Activated T-cell treated with anti-CD3 and anti-CD28 coated beads, Interleukin-2, amount 50 U/mL, for 24 hours (primary cell): ENCODE measurements around the gene KMT2C.

Source experiments
- DNase-seq: peaks from one replicate; pipeline ENCODE4 v3.0.0-alpha.2; 2020
- H3K27ac Mint-ChIP-seq: 2 replicates; pipeline ENCODE4 v1.8.0; 2020; ENCODE audit warnings: mild to moderate bottlenecking, mixed read lengths
- H3K27me3 Mint-ChIP-seq: 2 replicates; pipeline ENCODE4 v1.8.0; 2020; ENCODE audit warnings: mixed read lengths
- H3K36me3 Mint-ChIP-seq: 2 replicates; pipeline ENCODE4 v1.8.0; 2020; ENCODE audit warnings: low read depth, mixed read lengths
- H3K4me1 Mint-ChIP-seq: 2 replicates; pipeline ENCODE4 v1.8.0; 2020; ENCODE audit warnings: low read depth, mixed read lengths
- H3K4me3 Mint-ChIP-seq: 2 replicates; pipeline ENCODE4 v1.8.0; 2020; ENCODE audit warnings: mild to moderate bottlenecking, moderate library complexity, mixed read lengths
- H3K9me3 Mint-ChIP-seq: 2 replicates; pipeline ENCODE4 v1.8.0; 2020; ENCODE audit warnings: mixed read lengths

KMT2C gene

GRCh38 chr7:152140067-152140466 lies 295.7 kb downstream of the KMT2C start:
- Mint-ChIP-seq H3K9me3 (no peaks in the 10 kb centered on the region), H3K27ac (peak overlapping the region; percentile 31), H3K4me1 (peaks cover 27% of the 10 kb centered on the region), H3K27me3 (no peaks in the 10 kb centered on the region), H3K4me3 (no peak overlapping the region), H3K36me3 (peaks cover 88% of the 10 kb centered on the region)
- no peak for DNase-seq

- DNase-seq: no peak
- H3K36me3 Mint-ChIP-seq: peaks cover 86% of the 10 kb centered on the region
- no peaks in the 10 kb centered on the region for H3K9me3 Mint-ChIP-seq
- peaks cover 2% of the 10 kb centered on the region for H3K4me1 Mint-ChIP-seq
- no peaks in the 10 kb centered on the region for H3K27me3 Mint-ChIP-seq
- H3K4me3 Mint-ChIP-seq: no peak overlapping the region
- H3K27ac Mint-ChIP-seq: no peak overlapping the region
Observed at GRCh38 chr7:152137476-152138025, 298.3 kb downstream of the KMT2C start.

GRCh38 chr7:152136686-152137085 lies 299.1 kb downstream of the KMT2C start:
- Mint-ChIP-seq H3K27ac (peak overlapping the region; percentile 1), H3K27me3 (no peaks in the 10 kb centered on the region), H3K4me3 (no peak overlapping the region), H3K36me3 (peaks cover 86% of the 10 kb centered on the region), H3K9me3 (no peaks in the 10 kb centered on the region), H3K4me1 (no peaks in the 10 kb centered on the region)
- DNase-seq: no peak

GRCh38 chr7:152133804-152134203 lies 302.0 kb downstream of the KMT2C start:
- no peak overlapping the region for H3K4me3 Mint-ChIP-seq
- no peak for DNase-seq
- H3K27me3 Mint-ChIP-seq: no peaks in the 10 kb centered on the region
- no peaks in the 10 kb centered on the region for H3K9me3 Mint-ChIP-seq
- H3K27ac Mint-ChIP-seq: peak overlapping the region; percentile 74
- peaks cover 82% of the 10 kb centered on the region for H3K36me3 Mint-ChIP-seq
- H3K4me1 Mint-ChIP-seq: no peaks in the 10 kb centered on the region

- Mint-ChIP-seq H3K36me3 (peaks cover 82% of the 10 kb centered on the region), H3K9me3 (no peaks in the 10 kb centered on the region), H3K4me1 (no peaks in the 10 kb centered on the region), H3K27ac (no peak overlapping the region), H3K4me3 (no peak overlapping the region), H3K27me3 (no peaks in the 10 kb centered on the region)
- no peak for DNase-seq
Observed at GRCh38 chr7:152132812-152133211, 303.0 kb downstream of the KMT2C start.

GRCh38 chr7:152131981-152132494 lies 303.8 kb downstream of the KMT2C start:
- no peak for DNase-seq
- Mint-ChIP-seq H3K27ac (no peak overlapping the region), H3K9me3 (no peaks in the 10 kb centered on the region), H3K27me3 (no peaks in the 10 kb centered on the region), H3K36me3 (peaks cover 80% of the 10 kb centered on the region), H3K4me1 (no peaks in the 10 kb centered on the region), H3K4me3 (no peak overlapping the region)

GRCh38 chr7:152130658-152131590 lies 304.9 kb downstream of the KMT2C start:
- DNase-seq: no peak
- H3K36me3 Mint-ChIP-seq: peaks cover 79% of the 10 kb centered on the region
- H3K27me3 Mint-ChIP-seq: no peaks in the 10 kb centered on the region
- peak overlapping the region; percentile 54 for H3K27ac Mint-ChIP-seq
- no peaks in the 10 kb centered on the region for H3K4me1 Mint-ChIP-seq
- H3K9me3 Mint-ChIP-seq: no peaks in the 10 kb centered on the region
- no peak overlapping the region for H3K4me3 Mint-ChIP-seq

- Mint-ChIP-seq H3K9me3 (peaks cover 5% of the 10 kb centered on the region), H3K27ac (no peak overlapping the region), H3K36me3 (peaks cover 89% of the 10 kb centered on the region), H3K4me1 (no peaks in the 10 kb centered on the region), H3K4me3 (no peak overlapping the region), H3K27me3 (no peaks in the 10 kb centered on the region)
- no peak for DNase-seq
Observed at GRCh38 chr7:152129682-152130081, 306.1 kb downstream of the KMT2C start.

- H3K4me1 Mint-ChIP-seq: no peaks in the 10 kb centered on the region
- peaks cover 13% of the 10 kb centered on the region for H3K9me3 Mint-ChIP-seq
- peaks cover 91% of the 10 kb centered on the region for H3K36me3 Mint-ChIP-seq
- H3K27ac Mint-ChIP-seq: peak overlapping the region; percentile 50
- H3K27me3 Mint-ChIP-seq: no peaks in the 10 kb centered on the region
- DNase-seq: no peak
- H3K4me3 Mint-ChIP-seq: no peak overlapping the region
Observed at GRCh38 chr7:152128741-152129461, 306.9 kb downstream of the KMT2C start.

GRCh38 chr7:152128252-152128651 lies 307.6 kb downstream of the KMT2C start:
- H3K9me3 Mint-ChIP-seq: peaks cover 14% of the 10 kb centered on the region

GRCh38 chr7:152127229-152127628 lies 308.6 kb downstream of the KMT2C start:
- no peak overlapping the region for H3K27ac Mint-ChIP-seq
- H3K4me1 Mint-ChIP-seq: peaks cover 7% of the 10 kb centered on the region
- peaks cover 91% of the 10 kb centered on the region for H3K36me3 Mint-ChIP-seq
- no peaks in the 10 kb centered on the region for H3K27me3 Mint-ChIP-seq
- DNase-seq: no peak
- peaks cover 14% of the 10 kb centered on the region for H3K9me3 Mint-ChIP-seq
- H3K4me3 Mint-ChIP-seq: no peak overlapping the region

More at GRCh38 chr7:152128252-152128651, 307.6 kb downstream of the KMT2C start:
- Mint-ChIP-seq H3K36me3 (peaks cover 91% of the 10 kb centered on the region), H3K27me3 (no peaks in the 10 kb centered on the region), H3K27ac (no peak overlapping the region), H3K4me3 (no peak overlapping the region), H3K4me1 (no peaks in the 10 kb centered on the region)
- DNase-seq: no peak

GRCh38 chr7:152126741-152127140 lies 309.1 kb downstream of the KMT2C start:
- no peaks in the 10 kb centered on the region for H3K27me3 Mint-ChIP-seq
- H3K4me1 Mint-ChIP-seq: peaks cover 9% of the 10 kb centered on the region
- no peak overlapping the region for H3K4me3 Mint-ChIP-seq
- DNase-seq: no peak
- H3K36me3 Mint-ChIP-seq: peaks cover 91% of the 10 kb centered on the region
- peaks cover 14% of the 10 kb centered on the region for H3K9me3 Mint-ChIP-seq
- H3K27ac Mint-ChIP-seq: peak overlapping the region; percentile 51

- peaks cover 13% of the 10 kb centered on the region for H3K4me1 Mint-ChIP-seq
- no peak overlapping the region for H3K4me3 Mint-ChIP-seq
- no peak overlapping the region for H3K27ac Mint-ChIP-seq
- peaks cover 14% of the 10 kb centered on the region for H3K9me3 Mint-ChIP-seq
- H3K36me3 Mint-ChIP-seq: peaks cover 96% of the 10 kb centered on the region
- no peak for DNase-seq
- H3K27me3 Mint-ChIP-seq: no peaks in the 10 kb centered on the region
Observed at GRCh38 chr7:152122540-152122939, 313.3 kb downstream of the KMT2C start.

- Mint-ChIP-seq H3K4me3 (no peak overlapping the region), H3K27me3 (no peaks in the 10 kb centered on the region), H3K9me3 (peaks cover 14% of the 10 kb centered on the region), H3K4me1 (peaks cover 13% of the 10 kb centered on the region), H3K27ac (no peak overlapping the region), H3K36me3 (peaks cover 95% of the 10 kb centered on the region)
- no peak for DNase-seq
Observed at GRCh38 chr7:152121432-152121831, 314.4 kb downstream of the KMT2C start.
